ENCODE data around the gene USP17L29.
"Not testable (repeated sequence)": the region's sequence is repeated elsewhere in the genome, so short reads cannot be mapped to it uniquely, and the experiment has no call there.

The USP17L29 gene, protein sequence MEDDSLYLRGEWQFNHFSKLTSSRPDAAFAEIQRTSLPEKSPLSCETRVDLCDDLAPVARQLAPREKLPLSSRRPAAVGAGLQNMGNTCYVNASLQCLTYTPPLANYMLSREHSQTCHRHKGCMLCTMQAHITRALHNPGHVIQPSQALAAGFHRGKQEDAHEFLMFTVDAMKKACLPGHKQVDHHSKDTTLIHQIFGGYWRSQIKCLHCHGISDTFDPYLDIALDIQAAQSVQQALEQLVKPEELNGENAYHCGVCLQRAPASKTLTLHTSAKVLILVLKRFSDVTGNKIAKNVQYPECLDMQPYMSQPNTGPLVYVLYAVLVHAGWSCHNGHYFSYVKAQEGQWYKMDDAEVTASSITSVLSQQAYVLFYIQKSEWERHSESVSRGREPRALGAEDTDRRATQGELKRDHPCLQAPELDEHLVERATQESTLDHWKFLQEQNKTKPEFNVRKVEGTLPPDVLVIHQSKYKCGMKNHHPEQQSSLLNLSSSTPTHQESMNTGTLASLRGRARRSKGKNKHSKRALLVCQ

DNA sequence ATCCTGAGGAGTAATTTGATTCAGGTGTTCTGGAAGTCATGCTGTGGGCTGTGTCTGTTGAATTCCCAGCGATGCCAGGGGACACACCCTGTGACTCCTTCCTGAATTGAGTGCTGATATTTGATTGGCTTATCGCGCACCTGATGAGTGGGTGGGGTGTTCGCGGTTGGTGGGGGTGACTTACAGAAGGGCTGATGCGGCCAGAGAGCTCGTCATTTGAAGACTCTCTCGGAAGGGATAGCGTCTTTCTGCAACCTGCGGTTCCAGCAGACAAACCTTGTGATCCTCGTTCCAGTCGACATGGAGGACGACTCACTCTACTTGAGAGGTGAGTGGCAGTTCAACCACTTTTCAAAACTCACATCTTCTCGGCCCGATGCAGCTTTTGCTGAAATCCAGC is at the start of gene USP17L29:
TSS of gene USP17L29 (plus strand) at position 301 of the 400 bp plus-strand sequence. CDS start at position 301, 0 bp downstream.
- not testable (repeated sequence) for DNase-seq (ENCODE audit: low spot score)

DNA sequence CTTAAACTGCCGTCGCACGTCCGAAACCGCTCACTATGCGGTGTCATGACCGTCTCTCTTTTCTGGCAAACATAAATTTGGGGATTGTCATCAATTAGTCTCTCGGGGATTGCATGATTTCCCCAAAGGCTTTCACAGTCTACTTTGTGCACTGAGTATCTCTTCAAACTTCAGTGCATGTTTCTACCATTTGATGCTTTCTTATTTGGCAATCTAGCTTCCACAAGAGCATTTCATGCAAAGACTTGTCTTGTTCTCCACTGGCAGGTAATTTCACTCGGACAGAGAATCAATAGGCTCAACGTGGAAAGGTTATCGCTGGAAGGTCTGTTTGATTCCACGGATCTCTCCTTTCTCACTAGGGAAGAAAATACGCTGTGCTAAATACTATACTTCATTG is 29.2 kb upstream of the USP17L29 start:
- DNase-seq (ENCODE audit: low spot score), result not testable (repeated sequence)

DNA sequence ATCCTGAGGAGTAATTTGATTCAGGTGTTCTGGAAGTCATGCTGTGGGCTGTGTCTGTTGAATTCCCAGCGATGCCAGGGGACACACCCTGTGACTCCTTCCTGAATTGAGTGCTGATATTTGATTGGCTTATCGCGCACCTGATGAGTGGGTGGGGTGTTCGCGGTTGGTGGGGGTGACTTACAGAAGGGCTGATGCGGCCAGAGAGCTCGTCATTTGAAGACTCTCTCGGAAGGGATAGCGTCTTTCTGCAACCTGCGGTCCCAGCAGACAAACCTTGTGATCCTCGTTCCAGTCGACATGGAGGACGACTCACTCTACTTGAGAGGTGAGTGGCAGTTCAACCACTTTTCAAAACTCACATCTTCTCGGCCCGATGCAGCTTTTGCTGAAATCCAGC is 28.6 kb upstream of the USP17L29 start, which contains the start of gene USP17L24:
TSS of gene USP17L24 (plus strand) at position 301 of the 400 bp plus-strand sequence. CDS start at position 301, 0 bp downstream.
- DNase-seq (ENCODE audit: low spot score), result not testable (repeated sequence)

DNA sequence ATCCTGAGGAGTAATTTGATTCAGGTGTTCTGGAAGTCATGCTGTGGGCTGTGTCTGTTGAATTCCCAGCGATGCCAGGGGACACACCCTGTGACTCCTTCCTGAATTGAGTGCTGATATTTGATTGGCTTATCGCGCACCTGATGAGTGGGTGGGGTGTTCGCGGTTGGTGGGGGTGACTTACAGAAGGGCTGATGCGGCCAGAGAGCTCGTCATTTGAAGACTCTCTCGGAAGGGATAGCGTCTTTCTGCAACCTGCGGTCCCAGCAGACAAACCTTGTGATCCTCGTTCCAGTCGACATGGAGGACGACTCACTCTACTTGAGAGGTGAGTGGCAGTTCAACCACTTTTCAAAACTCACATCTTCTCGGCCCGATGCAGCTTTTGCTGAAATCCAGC is 23.8 kb upstream of the USP17L29 start, which contains the start of gene USP17L25:
TSS of gene USP17L25 (plus strand) at position 301 of the 400 bp plus-strand sequence. CDS start at position 301, 0 bp downstream.
- DNase-seq (ENCODE audit: low spot score), result not testable (repeated sequence)

DNA sequence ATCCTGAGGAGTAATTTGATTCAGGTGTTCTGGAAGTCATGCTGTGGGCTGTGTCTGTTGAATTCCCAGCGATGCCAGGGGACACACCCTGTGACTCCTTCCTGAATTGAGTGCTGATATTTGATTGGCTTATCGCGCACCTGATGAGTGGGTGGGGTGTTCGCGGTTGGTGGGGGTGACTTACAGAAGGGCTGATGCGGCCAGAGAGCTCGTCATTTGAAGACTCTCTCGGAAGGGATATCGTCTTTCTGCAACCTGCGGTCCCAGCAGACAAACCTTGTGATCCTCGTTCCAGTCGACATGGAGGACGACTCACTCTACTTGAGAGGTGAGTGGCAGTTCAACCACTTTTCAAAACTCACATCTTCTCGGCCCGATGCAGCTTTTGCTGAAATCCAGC is 19.1 kb upstream of the USP17L29 start, which contains the start of gene USP17L26:
TSS of gene USP17L26 (plus strand) at position 301 of the 400 bp plus-strand sequence. CDS start at position 301, 0 bp downstream.
- DNase-seq (ENCODE audit: low spot score), result not testable (repeated sequence)

DNA sequence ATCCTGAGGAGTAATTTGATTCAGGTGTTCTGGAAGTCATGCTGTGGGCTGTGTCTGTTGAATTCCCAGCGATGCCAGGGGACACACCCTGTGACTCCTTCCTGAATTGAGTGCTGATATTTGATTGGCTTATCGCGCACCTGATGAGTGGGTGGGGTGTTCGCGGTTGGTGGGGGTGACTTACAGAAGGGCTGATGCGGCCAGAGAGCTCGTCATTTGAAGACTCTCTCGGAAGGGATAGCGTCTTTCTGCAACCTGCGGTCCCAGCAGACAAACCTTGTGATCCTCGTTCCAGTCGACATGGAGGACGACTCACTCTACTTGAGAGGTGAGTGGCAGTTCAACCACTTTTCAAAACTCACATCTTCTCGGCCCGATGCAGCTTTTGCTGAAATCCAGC is 14.3 kb upstream of the USP17L29 start, which contains the start of gene USP17L5:
TSS of gene USP17L5 (plus strand) at position 301 of the 400 bp plus-strand sequence. CDS start at position 301, 0 bp downstream.
- not testable (repeated sequence) for DNase-seq (ENCODE audit: low spot score)

DNA sequence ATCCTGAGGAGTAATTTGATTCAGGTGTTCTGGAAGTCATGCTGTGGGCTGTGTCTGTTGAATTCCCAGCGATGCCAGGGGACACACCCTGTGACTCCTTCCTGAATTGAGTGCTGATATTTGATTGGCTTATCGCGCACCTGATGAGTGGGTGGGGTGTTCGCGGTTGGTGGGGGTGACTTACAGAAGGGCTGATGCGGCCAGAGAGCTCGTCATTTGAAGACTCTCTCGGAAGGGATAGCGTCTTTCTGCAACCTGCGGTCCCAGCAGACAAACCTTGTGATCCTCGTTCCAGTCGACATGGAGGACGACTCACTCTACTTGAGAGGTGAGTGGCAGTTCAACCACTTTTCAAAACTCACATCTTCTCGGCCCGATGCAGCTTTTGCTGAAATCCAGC is 9.6 kb upstream of the USP17L29 start, which contains the start of gene USP17L27:
TSS of gene USP17L27 (plus strand) at position 301 of the 400 bp plus-strand sequence. CDS start at position 301, 0 bp downstream.
- DNase-seq (ENCODE audit: low spot score), result not testable (repeated sequence)

DNA sequence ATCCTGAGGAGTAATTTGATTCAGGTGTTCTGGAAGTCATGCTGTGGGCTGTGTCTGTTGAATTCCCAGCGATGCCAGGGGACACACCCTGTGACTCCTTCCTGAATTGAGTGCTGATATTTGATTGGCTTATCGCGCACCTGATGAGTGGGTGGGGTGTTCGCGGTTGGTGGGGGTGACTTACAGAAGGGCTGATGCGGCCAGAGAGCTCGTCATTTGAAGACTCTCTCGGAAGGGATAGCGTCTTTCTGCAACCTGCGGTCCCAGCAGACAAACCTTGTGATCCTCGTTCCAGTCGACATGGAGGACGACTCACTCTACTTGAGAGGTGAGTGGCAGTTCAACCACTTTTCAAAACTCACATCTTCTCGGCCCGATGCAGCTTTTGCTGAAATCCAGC is 4.8 kb upstream of the USP17L29 start, which contains the start of gene USP17L28:
TSS of gene USP17L28 (plus strand) at position 301 of the 400 bp plus-strand sequence. CDS start at position 301, 0 bp downstream.
- not testable (repeated sequence) for DNase-seq (ENCODE audit: low spot score)

DNA sequence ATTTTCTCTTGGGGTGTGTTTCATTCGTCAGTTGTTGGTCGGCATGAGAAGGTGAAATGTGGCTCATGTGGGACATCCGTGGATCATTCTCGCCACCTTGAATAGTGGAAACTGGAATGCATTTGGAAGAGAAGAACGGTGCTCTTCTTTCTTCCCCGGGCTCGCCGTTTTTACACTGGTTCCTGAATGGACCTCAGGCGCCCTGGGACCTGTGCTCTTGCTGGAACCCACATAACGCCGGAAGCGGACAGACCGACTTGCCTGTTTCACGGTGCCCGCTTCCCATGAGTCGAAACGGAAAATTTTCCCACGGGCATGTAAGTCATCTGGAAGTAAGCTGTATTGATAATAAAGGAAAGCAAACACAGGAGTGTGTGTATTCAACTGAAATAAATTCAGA is 2.6 kb upstream of the USP17L29 start:
- DNase-seq (ENCODE audit: low spot score), result not testable (repeated sequence)

DNA sequence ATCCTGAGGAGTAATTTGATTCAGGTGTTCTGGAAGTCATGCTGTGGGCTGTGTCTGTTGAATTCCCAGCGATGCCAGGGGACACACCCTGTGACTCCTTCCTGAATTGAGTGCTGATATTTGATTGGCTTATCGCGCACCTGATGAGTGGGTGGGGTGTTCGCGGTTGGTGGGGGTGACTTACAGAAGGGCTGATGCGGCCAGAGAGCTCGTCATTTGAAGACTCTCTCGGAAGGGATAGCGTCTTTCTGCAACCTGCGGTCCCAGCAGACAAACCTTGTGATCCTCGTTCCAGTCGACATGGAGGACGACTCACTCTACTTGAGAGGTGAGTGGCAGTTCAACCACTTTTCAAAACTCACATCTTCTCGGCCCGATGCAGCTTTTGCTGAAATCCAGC is 9.4 kb downstream of the USP17L29 start, which contains the start of gene USP17L30:
TSS of gene USP17L30 (plus strand) at position 301 of the 400 bp plus-strand sequence. CDS start at position 301, 0 bp downstream.
- DNase-seq (ENCODE audit: low spot score), result not testable (repeated sequence)

DNA sequence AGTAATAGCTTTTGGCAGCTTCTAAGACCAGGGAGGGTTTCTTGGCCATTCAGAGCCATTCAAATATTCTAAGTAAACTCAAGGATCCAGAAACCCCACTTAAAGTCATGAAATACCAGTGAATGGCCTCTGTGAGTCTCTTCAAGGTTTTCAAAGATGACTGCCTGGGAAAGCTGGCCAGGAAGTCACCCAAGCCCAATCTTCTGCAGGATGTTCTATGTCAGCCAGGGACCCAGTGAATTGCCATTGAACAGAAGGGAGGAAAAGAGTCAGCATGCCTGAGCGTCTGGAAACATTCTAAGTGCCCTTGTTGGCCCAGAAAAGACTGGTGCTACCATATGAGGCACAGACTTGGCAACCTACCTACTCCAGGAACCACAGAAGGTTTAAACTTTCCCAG is 26.4 kb downstream of the USP17L29 start:
- not testable (repeated sequence) for DNase-seq (ENCODE audit: low spot score)

DNA sequence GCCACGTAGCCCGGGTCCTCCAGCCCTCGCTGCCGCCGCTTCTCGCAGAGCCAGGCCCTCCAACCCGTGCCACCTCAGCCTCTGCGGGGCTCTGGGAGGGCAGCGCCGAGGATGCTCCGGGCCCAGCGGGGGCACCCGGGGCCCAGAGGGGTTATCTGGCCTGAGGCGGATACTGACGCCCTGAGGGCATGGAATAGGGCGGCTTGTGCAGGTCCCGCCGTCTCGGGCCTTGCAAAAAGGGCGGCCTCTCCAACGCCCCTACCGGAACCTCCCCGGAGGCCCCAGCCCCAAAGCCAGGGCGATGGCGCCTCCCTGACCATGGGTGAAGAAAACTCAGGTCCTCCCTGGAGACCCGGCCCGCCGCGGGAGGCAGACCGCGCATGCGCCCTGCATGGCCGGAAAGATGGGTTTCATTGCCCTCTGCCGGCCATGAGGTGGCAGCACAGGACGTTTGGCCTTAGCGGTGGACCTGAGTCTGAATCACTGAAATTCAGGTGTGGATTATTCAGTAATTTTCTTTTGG is 27.6 kb downstream of the USP17L29 start:
- not testable (repeated sequence) for DNase-seq (ENCODE audit: low spot score)

DNA sequence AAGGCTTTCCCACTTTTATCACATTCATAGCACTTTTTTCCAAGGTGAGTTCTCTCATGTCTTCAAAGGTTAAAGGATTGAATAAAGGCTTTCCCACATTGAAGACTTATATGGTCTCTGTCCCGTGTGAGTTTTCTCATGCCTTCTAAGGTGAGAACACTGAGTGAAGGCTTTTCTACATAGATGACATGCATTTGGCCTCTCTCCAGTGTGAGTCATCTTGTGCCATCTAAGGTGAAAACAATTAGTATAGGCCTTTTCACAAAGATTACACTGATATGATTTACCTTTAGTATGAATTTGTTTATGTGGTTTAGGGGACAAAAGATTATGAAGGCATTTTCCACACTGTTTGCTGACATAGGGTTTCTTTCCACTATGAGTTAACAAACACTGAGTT is 30.7 kb downstream of the USP17L29 start:
- no peak for DNase-seq (ENCODE audit: low spot score)

DNA sequence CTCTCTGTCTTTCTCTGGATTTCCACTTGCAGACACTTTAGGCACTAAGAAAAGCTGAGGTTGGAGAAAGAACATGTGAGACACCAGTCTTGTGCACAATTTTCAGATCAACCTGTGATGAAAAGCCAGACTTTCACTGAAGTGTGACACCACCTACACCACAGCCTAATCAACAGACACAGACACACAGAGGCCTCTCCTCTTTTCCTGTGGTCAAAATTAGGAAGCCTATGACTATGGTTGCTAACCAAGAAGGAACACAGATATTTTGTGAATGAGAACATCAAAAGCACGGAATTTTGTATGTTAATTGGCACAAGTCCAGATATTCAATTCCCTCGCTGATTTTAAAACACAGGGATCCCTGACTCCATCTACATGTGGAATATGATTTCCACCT is 35.6 kb downstream of the USP17L29 start:
- not testable (repeated sequence) for DNase-seq (ENCODE audit: low spot score)
